Naive thymus-derived CD4-positive, alpha-beta T cell (primary cell): ENCODE data around the gene NFRKB. TPM values are rescaled to one million over a fixed set of nuclear protein-coding genes. Genes with fewer than 3 reads are reported as not detected.
"Not testable (repeated sequence)": the region's sequence is repeated elsewhere in the genome, so short reads cannot be mapped to it uniquely, and the experiment has no call there.

ENCODE experiments used
- ATAC-seq: fragments of 150-1000 bp; cut with Tn5 transposase; 2 replicates; pipeline ENCODE4 v1.10.0; 2021; ENCODE audit warnings: mild to moderate bottlenecking, moderate library complexity
- CTCF ChIA-PET: fragments of 350-600 bp; sonication (Branson Sonifier 250); formaldehyde crosslinking; loops from one replicate; lab custom pipeline; 2021; ENCODE audit warnings: antibody characterized with exemption; lab: Charles Lee
- POLR2A ChIA-PET: fragments of 350-600 bp; sonication (Branson Sonifier 250); formaldehyde crosslinking; loops from one replicate; lab custom pipeline; 2021; ENCODE audit warnings: antibody characterized with exemption, inconsistent platforms; lab: Charles Lee
- DNase-seq, 9 donors: peaks; one replicate each; pipeline versions ENCODE4 v3.0.0 to v3.0.0-alpha.2; 2020 to 2022; ENCODE audit warnings: mixed read lengths in 1 of 9
- H3K27ac ChIP-seq: one replicate; pipeline ENCODE4 v1.7.0; 2013; ENCODE audit warnings: mild to moderate bottlenecking, low read depth, low read length, moderate library complexity
- H3K27me3 ChIP-seq, 2 donors: one replicate each; pipeline ENCODE4 v1.7.0; 2013; ENCODE audit warnings: low read length in 2 of 2, mild to moderate bottlenecking in 2 of 2, moderate library complexity in 2 of 2; ENCODE audit not compliant: control insufficient read depth in 2 of 2, insufficient read depth in 2 of 2
- H3K36me3 ChIP-seq, 3 experiments: 1 replicate in 2 of 3; 2 replicates in 1 of 3; pipeline ENCODE4 v1.7.0; 2013; ENCODE audit warnings: low read length in 3 of 3, mild to moderate bottlenecking in 3 of 3, moderate library complexity in 1 of 3; ENCODE audit not compliant: insufficient read depth in 3 of 3, control insufficient read depth in 2 of 3
- H3K4me1 ChIP-seq, 2 donors: one replicate each; pipeline ENCODE4 v1.7.0; 2013; ENCODE audit warnings: low read length in 2 of 2, mild to moderate bottlenecking in 2 of 2, moderate library complexity in 1 of 2; ENCODE audit not compliant: control insufficient read depth in 2 of 2, insufficient read depth in 2 of 2
- H3K4me3 ChIP-seq: 2 replicates; pipeline ENCODE4 v1.7.0; 2013; ENCODE audit warnings: mild to moderate bottlenecking, low read length
- H3K9me3 ChIP-seq, 3 experiments: 1 replicate in 2 of 3; 2 replicates in 1 of 3; pipeline ENCODE4 v1.7.0; 2013; ENCODE audit warnings: low read length in 3 of 3; ENCODE audit not compliant: control insufficient read depth in 2 of 3
- H3K27ac Mint-ChIP-seq, 9 donors: one replicate each; pipeline ENCODE4 v1.8.0; 2020 to 2022; ENCODE audit warnings: mixed read lengths in 9 of 9, mild to moderate bottlenecking in 8 of 9, moderate library complexity in 5 of 9, inconsistent platforms in 2 of 9
- H3K27me3 Mint-ChIP-seq, 5 donors: one replicate each; pipeline ENCODE4 v1.8.0; 2021 to 2022; ENCODE audit warnings: mixed read lengths in 5 of 5, mild to moderate bottlenecking in 1 of 5
- H3K36me3 Mint-ChIP-seq, 5 donors: one replicate each; pipeline ENCODE4 v1.8.0; 2020 to 2022; ENCODE audit warnings: mixed read lengths in 5 of 5, mild to moderate bottlenecking in 3 of 5, inconsistent platforms in 1 of 5
- H3K4me1 Mint-ChIP-seq, 7 donors: one replicate each; pipeline ENCODE4 v1.8.0; 2020 to 2022; ENCODE audit warnings: mixed read lengths in 7 of 7, mild to moderate bottlenecking in 3 of 7, inconsistent platforms in 1 of 7
- H3K4me3 Mint-ChIP-seq, 10 donors: one replicate each; pipeline ENCODE4 v1.8.0; 2020 to 2022; ENCODE audit warnings: mild to moderate bottlenecking in 10 of 10, mixed read lengths in 10 of 10, moderate library complexity in 6 of 10, inconsistent platforms in 2 of 10
- H3K9me3 Mint-ChIP-seq, 11 donors: one replicate each; pipeline ENCODE4 v1.8.0; 2020 to 2022; ENCODE audit warnings: mixed read lengths in 11 of 11, mild to moderate bottlenecking in 4 of 11, inconsistent platforms in 1 of 11, moderate library complexity in 1 of 11
- intact Hi-C, 2 donors: fragments of 100-400 bp; cut with micrococcal nuclease; formaldehyde crosslinking; loops; one replicate each; pipeline ENCODE4 v1.15.1; 2023
- polyA plus RNA-seq, 2 donors: library from polyadenylated mRNA; unstranded; fragments of 300-500 nt; fragmentation: Illumina TruSeq; gene quantifications; one replicate each; pipeline ENCODE4 v1.2.3, GENCODE V29; 2021
- total RNA-seq, 6 experiments: library from RNA in 5 of 6; stranded (reverse) in 5 of 6; gene quantifications; 1 replicate in 5 of 6; 2 replicates in 1 of 6; pipeline ENCODE4 v1.2.3 and lab custom pipeline; 2021 to 2026

NFRKB gene
- total and polyA plus RNA-seq, 7 experiments from 2014 or later, result 24.4 to 81.3 (median 49.0) TPM

- H3K36me3 ChIP-seq, result no peaks in the 10 kb centered on the region
- H3K9me3 ChIP-seq, result no peaks in the 10 kb centered on the region
- peak overlapping the region; percentile 45 to 84 (median 74) for H3K4me3 Mint-ChIP-seq
- DNase-seq, result no peak
- H3K27me3 ChIP-seq, result no peaks in the 10 kb centered on the region
- ATAC-seq, result peak; percentile 22
- peaks cover 0 to 2% (median 0%) of the 10 kb centered on the region in 5 donors for H3K27me3 Mint-ChIP-seq
- H3K36me3 Mint-ChIP-seq, result peaks cover 0 to 40% (median 23%) of the 10 kb centered on the region in 5 donors
- ChIA-PET POLR2A (interaction anchor here (0.9 to 5.3 kb wide), 20 partner anchors 8 to 149 kb away, joined by 3 to 79 read pairs (median 6); partner anchors contain the start of genes NFRKB, PRDM10 and TMEM45B), CTCF (interaction anchor here (0.5 to 2.4 kb wide), 9 partner anchors 12 to 291 kb away, joined by 3 to 11 read pairs (median 4); partner anchors contain the start of gene TMEM45B)
- peak overlapping the region; percentile 21 for H3K4me3 ChIP-seq
- H3K27ac ChIP-seq, result peak overlapping the region; percentile 68
- intact Hi-C loops, result loop anchor here (1.0 kb wide), 6 partner anchors 39 to 215 kb away; partner anchors contain the start of genes APLP2 (in 1 of the 2), NFRKB (in 1 of the 2), PRDM10 (in 1 of the 2) and TMEM45B (in 1 of the 2)
- peak overlapping the region; percentile 94 to 99 (median 98) for H3K27ac Mint-ChIP-seq
- peaks cover 0 to 2% (median 0%) of the 10 kb centered on the region in 11 donors for H3K9me3 Mint-ChIP-seq
- peaks cover 17 to 74% (median 57%) of the 10 kb centered on the region in 7 donors for H3K4me1 Mint-ChIP-seq
- peaks cover 14 to 28% of the 10 kb centered on the region in 2 donors for H3K4me1 ChIP-seq
Measured at GRCh38 chr11:129854232-129854805, 41.1 kb downstream of the NFRKB start.

- DNase-seq, result peak; percentile 34 to 96 (median 93)
- no peaks in the 10 kb centered on the region for H3K9me3 ChIP-seq
- peak overlapping the region; percentile 21 for H3K4me3 ChIP-seq
- H3K27me3 Mint-ChIP-seq, result peaks cover 0 to 2% (median 0%) of the 10 kb centered on the region in 5 donors
- POLR2A ChIA-PET, result interaction anchor here (0.6 to 5.3 kb wide), 21 partner anchors 8 to 149 kb away, joined by 3 to 79 read pairs (median 6); partner anchors contain the start of genes NFRKB, PRDM10 and TMEM45B
- H3K4me3 Mint-ChIP-seq, result peak overlapping the region; percentile 49 to 84 (median 74)
- intact Hi-C loops, result loop anchor here (1.0 to 2.0 kb wide), 9 partner anchors 8 to 216 kb away; partner anchors contain the start of genes NFRKB (in 2 of the 2), APLP2 (in 1 of the 2), PRDM10 (in 1 of the 2) and TMEM45B (in 1 of the 2)
- peaks cover 17 to 68% (median 51%) of the 10 kb centered on the region in 7 donors for H3K4me1 Mint-ChIP-seq
- H3K4me1 ChIP-seq, result peaks cover 14 to 24% of the 10 kb centered on the region in 2 donors
- peaks cover 0 to 2% (median 0%) of the 10 kb centered on the region in 11 donors for H3K9me3 Mint-ChIP-seq
- H3K27me3 ChIP-seq, result no peaks in the 10 kb centered on the region
- peaks cover 0 to 40% (median 19%) of the 10 kb centered on the region in 5 donors for H3K36me3 Mint-ChIP-seq
- ATAC-seq, result peak; percentile 94
- H3K36me3 ChIP-seq, result no peaks in the 10 kb centered on the region
- H3K27ac ChIP-seq, result peak overlapping the region; percentile 68
- CTCF ChIA-PET, result interaction anchor here (0.5 to 2.4 kb wide), 8 partner anchors 11 to 279 kb away, joined by 3 to 11 read pairs (median 4); partner anchors contain the start of gene TMEM45B
- H3K27ac Mint-ChIP-seq, result peak overlapping the region; percentile 94 to 99 (median 98)
Measured at GRCh38 chr11:129853518-129854231, 41.7 kb downstream of the NFRKB start.

DNA sequence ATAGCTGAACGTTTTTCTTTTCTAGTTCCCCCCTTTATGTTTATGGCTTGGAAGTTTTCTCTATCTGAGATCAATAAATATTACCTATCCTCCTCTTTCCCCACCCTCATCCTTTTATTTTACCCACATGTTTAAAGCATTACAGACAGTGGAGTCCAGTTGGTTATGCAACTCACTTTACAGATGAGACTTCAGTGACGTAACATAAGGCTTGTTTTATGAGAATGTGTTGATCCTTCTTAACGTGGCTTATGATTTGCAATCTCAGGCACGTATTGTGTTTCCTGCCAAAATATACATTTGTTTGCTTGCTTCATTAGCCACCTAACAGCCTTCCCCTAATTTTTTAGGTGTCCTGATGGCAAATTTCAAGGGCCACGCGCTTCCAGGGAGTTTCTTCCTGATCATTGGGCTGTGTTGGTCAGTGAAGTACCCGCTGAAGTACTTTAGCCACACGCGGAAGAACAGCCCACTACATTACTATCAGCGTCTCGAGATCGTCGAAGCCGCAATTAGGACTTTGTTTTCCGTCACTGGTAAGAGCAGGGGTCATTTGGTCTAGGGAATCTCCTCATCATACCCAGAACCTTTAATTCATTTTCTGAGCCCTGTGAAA lies 43.1 kb downstream of the NFRKB start:
- Mint-ChIP-seq H3K9me3 (peaks cover 0 to 2% (median 0%) of the 10 kb centered on the region in 11 donors), H3K4me3 (peak overlapping the region in 4 of 10 donors; percentile 21 to 73 (median 40))
- intact Hi-C loops, result loop anchor here in 1 of 2 donors (2.0 kb wide), 1 partner anchor 43 kb away; the partner anchor contains the start of gene NFRKB

GRCh38 chr11:129849447-129850130 lies 45.8 kb downstream of the NFRKB start:
- H3K27ac Mint-ChIP-seq, result peak overlapping the region in 6 of 9 donors; percentile 29 to 83 (median 53)
- POLR2A ChIA-PET, result interaction anchor here (0.7 to 2.1 kb wide), 3 partner anchors 29 to 44 kb away, joined by 3 to 10 read pairs (median 3); no protein-coding TSS in a partner anchor
- H3K27me3 Mint-ChIP-seq, result peaks cover 0 to 2% (median 0%) of the 10 kb centered on the region in 5 donors
- intact Hi-C loops, result no loop called here
- H3K27ac ChIP-seq, result no peak overlapping the region
- H3K27me3 ChIP-seq, result no peaks in the 10 kb centered on the region
- no peak for DNase-seq
- H3K4me1 ChIP-seq, result peaks cover 14 to 25% of the 10 kb centered on the region in 2 donors
- CTCF ChIA-PET, result no interaction called here
- peaks cover 23 to 69% (median 47%) of the 10 kb centered on the region in 7 donors for H3K4me1 Mint-ChIP-seq
- peaks cover 0 to 2% (median 0%) of the 10 kb centered on the region in 11 donors for H3K9me3 Mint-ChIP-seq
- H3K36me3 Mint-ChIP-seq, result peaks cover 0 to 26% (median 5%) of the 10 kb centered on the region in 5 donors
- H3K36me3 ChIP-seq, result no peaks in the 10 kb centered on the region
- H3K9me3 ChIP-seq, result no peaks in the 10 kb centered on the region
- no peak overlapping the region for H3K4me3 Mint-ChIP-seq
- H3K4me3 ChIP-seq, result no peak overlapping the region
- ATAC-seq, result no peak

More for the DNA sequence above, 43.1 kb downstream of the NFRKB start:
- peaks cover 0 to 28% (median 10%) of the 10 kb centered on the region in 5 donors for H3K36me3 Mint-ChIP-seq
- H3K4me1 Mint-ChIP-seq, result peaks cover 17 to 58% (median 42%) of the 10 kb centered on the region in 7 donors
- H3K27ac Mint-ChIP-seq, result peak overlapping the region; percentile 94 to 99 (median 98)
- H3K27me3 Mint-ChIP-seq, result peaks cover 0 to 2% (median 0%) of the 10 kb centered on the region in 5 donors
- POLR2A ChIA-PET, result interaction anchor here (1.0 to 5.3 kb wide), 5 partner anchors 8 to 49 kb away, joined by 3 to 46 read pairs (median 20); partner anchors contain the start of gene TMEM45B
- CTCF ChIA-PET, result no interaction called here
- Histone ChIP-seq H3K4me1 (peaks cover 14 to 20% of the 10 kb centered on the region in 2 donors), H3K36me3 (no peaks in the 10 kb centered on the region), H3K27me3 (no peaks in the 10 kb centered on the region), H3K9me3 (no peaks in the 10 kb centered on the region), H3K4me3 (no peak overlapping the region), H3K27ac (peak overlapping the region; percentile 4)
- ATAC-seq (no peak), DNase-seq (no peak)

DNA sequence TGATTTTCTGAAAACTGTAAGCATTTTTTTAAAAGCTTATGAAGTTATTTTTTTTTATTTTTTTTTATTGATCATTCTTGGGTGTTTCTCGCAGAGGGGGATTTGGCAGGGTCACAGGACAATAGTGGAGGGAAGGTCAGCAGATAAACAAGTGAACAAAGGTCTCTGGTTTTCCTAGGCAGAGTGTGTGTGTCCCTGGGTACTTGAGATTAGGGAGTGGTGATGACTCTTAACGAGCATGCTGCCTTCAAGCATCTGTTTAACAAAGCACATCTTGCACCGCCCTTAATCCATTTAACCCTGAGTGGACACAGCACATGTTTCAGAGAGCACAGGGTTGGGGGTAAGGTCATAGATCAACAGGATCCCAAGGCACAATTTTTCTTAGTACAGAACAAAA lies 48.0 kb downstream of the NFRKB start:
- H3K4me1 ChIP-seq, DNase-seq, H3K27ac ChIP-seq, H3K27me3 Mint-ChIP-seq, H3K9me3 ChIP-seq, ATAC-seq, H3K27me3 ChIP-seq, CTCF ChIA-PET, intact Hi-C loops, H3K36me3 ChIP-seq, H3K4me3 ChIP-seq: not testable (repeated sequence)
- Mint-ChIP-seq H3K4me1 (peaks cover 6 to 68% (median 40%) of the 10 kb centered on the region in 7 donors), H3K27ac (peak overlapping the region in 2 of 9 donors; percentile 77 to 92), H3K4me3 (peak overlapping the region in 1 of 10 donors; percentile 60), H3K9me3 (peaks cover 0 to 10% (median 3%) of the 10 kb centered on the region in 11 donors), H3K36me3 (peaks cover 3 to 34% (median 6%) of the 10 kb centered on the region in 5 donors)
- POLR2A ChIA-PET, result interaction anchor here (1.2 kb wide), 1 partner anchor 15 kb away, joined by 3 read pairs; no protein-coding TSS in a partner anchor
